Activated naive CD4-positive, alpha-beta T cell treated with Interleukin-2 at 50 U/mL for 16 hours (primary cell): Measurements from ENCODE around the gene RGS1.

Experiments used
- DNase-seq: peaks from one replicate; pipeline ENCODE4 v3.0.0-alpha.2; 2020

RGS1 gene

GRCh38 chr1:192627901-192628300, 52.3 kb downstream of the RGS1 start:
- DNase-seq = no peak

GRCh38 chr1:192628396-192629057, 53.0 kb downstream of the RGS1 start:
- no peak for DNase-seq

DNA sequence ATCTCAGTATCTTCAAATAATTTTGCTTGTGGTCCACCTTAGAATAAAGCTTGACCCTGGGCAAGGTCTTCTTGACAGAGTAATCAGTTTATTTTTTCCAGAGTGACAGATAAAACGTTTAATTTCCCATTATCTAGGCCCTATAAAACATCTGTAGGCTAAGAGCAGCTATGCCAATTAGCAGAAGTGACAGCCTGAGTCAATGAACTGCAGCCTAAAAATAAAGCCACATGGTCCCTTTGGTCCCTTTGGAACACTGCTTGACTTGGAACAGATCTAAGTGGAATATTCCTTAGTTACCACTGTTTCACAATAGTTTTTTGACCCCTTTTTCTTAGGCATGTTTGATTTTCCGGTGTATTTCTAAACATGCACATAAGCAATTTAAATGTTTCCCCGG, 54.0 kb downstream of the RGS1 start:
- no peak for DNase-seq
